Measurements from ENCODE around the gene RBM3.

Gene RBM3

DNA sequence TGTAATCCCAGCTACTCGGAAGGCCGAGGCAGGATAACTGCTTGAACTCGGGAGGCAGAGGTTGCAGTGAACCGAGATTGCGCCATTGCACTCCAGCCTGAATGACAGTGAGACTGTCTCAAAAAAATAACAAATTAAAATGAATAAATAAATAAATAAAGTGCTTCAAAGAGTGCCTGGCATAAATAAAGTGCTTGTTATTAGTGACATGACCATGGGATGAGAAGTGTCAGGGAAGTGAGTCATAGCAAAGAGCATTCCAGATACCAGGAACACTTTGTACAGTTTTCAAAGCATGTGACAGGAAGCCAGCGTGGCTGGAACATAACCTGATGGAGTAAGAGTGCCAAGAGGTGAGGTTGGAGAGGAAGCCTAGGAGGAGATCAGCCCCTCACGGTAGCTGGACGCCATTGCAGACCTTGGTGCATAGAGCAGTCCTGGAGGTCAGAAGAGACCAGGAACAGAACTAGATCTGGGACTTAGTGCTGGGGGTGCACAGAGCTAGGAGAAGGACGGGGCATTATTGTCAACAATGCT lies 17.0 kb downstream of the RBM3 start:
- TF ChIP-seq, protein P1, sequence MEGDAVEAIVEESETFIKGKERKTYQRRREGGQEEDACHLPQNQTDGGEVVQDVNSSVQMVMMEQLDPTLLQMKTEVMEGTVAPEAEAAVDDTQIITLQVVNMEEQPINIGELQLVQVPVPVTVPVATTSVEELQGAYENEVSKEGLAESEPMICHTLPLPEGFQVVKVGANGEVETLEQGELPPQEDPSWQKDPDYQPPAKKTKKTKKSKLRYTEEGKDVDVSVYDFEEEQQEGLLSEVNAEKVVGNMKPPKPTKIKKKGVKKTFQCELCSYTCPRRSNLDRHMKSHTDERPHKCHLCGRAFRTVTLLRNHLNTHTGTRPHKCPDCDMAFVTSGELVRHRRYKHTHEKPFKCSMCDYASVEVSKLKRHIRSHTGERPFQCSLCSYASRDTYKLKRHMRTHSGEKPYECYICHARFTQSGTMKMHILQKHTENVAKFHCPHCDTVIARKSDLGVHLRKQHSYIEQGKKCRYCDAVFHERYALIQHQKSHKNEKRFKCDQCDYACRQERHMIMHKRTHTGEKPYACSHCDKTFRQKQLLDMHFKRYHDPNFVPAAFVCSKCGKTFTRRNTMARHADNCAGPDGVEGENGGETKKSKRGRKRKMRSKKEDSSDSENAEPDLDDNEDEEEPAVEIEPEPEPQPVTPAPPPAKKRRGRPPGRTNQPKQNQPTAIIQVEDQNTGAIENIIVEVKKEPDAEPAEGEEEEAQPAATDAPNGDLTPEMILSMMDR (conservative IDR thresholded peaks at IDR 0.05; ENCODE audit: low read length) = no peak
- peak; percentile 65 for DNase-seq (ENCODE audit: low read depth)
- H3K4me3 ChIP-seq (ENCODE audit: low read length) = no peak overlapping the region

DNA sequence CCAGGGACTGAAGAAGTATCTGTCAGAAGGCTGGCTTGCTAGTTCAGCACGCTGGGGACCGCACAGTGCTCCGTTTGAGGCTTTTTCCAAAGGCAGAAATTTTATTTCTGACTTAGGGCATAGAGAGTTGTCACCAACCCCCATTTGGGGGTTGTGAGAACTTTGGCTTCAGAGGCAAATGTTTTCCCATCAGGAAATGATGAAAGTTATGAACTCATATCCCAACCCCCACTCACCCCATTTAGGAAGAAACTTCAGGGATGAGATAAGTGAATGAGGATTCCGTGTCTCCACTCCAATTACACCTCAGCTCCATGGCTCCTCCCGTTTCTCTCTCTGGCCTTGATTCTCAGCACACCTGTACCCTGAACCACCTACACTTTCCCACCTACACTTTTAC lies 18.7 kb downstream of the RBM3 start:
- DNase-seq (ENCODE audit: low read depth) = no peak
- TF ChIP-seq, protein P1 (conservative IDR thresholded peaks at IDR 0.05; ENCODE audit: low read length) = no peak
- H3K4me3 ChIP-seq (ENCODE audit: low read length) = no peak overlapping the region

DNA sequence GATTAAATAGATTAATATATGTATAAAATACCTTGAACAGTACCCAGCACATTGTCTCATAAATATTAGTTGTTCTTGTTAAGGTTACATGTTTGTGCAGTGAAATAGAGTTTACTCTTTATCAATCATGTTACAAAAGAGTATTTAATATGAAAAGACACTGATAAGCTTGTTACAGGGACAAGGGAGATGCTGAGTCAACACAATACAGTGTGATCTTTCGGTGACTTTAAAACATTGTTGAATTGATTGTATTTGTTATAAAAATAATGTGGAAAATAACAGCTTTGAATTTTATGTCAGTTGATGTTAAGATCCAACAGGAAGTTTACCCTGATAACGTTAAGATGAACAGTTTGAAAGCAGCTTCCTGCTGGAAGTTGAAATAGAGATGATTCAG lies 21.6 kb downstream of the RBM3 start:
- TF ChIP-seq, protein P1 (conservative IDR thresholded peaks at IDR 0.05; ENCODE audit: low read length) = no peak
- H3K4me3 ChIP-seq (ENCODE audit: low read length) = no peak overlapping the region
- DNase-seq (ENCODE audit: low read depth) = no peak

DNA sequence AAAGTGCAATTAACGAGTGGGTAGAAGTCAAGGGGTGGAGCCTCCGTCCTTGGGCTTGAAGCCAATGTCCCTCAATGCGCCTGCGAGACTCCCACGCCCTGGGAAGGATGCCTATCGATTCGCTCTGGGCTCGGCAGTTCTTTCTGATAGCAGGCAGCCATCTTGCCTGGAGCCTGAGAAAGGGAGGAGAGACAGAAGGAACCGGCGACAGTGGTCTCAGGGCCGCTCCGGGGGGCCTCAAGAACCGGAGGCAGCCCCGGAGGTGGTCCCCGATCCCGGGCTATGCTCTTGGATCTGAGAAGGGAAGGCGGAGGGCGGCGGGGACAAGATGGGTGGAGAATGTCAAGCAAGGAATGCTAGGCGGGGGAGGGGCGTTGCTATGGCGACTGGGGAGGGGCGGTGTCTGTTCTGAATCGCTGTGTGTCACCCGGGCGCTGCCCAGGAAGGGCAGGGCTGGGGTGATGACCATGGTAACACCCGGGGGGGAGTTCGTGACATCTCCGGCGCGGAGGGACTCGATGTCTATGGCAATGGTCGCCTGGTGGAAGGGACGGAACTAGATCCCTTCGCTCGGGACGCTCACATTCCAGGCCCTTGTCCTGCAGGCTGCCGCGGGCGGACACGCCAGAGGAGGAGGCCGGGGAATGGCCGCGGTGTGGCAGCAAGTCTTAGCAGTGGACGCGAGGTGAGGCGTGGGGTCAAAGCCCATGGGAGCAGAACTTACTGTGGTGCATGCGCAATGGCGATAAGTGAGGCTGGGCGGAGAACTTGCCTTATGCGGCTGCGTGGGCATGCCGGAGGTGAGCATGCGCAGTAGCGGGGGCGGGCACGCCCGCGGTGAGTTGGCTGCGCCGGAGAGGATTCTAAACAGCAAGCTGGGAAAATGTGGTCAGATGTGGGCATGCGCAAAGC lies 23.3 kb downstream of the RBM3 start, which contains the start of gene WDR13:
Gene WDR13 (plus strand): TSS at position 140 of the 912 bp plus-strand sequence. CDS start 505 bp downstream, at position 645.
- TF ChIP-seq, protein P1 (conservative IDR thresholded peaks at IDR 0.05; ENCODE audit: low read length) = no peak
- peak within 1 kb of the TSS; percentile 81 for H3K4me3 ChIP-seq (ENCODE audit: low read length)
- DNase-seq (ENCODE audit: low read depth) = peak; percentile 94

DNA sequence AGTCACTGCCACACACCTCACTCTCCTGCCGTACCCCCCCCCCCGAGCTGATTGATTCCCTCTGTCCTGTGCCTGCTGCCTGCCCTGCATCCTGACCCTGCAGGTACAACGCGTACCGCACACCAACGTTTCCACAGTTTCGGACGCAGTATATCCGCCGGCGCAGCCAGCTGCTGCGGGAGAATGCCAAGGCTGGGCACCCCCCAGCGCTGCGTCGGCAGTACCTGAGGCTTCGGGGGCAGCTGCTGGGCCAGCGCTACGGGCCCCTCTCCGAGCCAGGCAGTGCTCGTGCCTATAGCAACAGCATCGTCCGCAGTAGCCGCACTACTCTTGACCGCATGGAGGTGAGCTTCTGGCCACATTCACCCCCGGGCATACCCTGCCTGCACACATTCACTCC lies 24.3 kb downstream of the RBM3 start:
- DNase-seq (ENCODE audit: low read depth) = no peak
- TF ChIP-seq, protein P1 (conservative IDR thresholded peaks at IDR 0.05; ENCODE audit: low read length) = no peak
- peak overlapping the region; percentile 81 for H3K4me3 ChIP-seq (ENCODE audit: low read length)

DNA sequence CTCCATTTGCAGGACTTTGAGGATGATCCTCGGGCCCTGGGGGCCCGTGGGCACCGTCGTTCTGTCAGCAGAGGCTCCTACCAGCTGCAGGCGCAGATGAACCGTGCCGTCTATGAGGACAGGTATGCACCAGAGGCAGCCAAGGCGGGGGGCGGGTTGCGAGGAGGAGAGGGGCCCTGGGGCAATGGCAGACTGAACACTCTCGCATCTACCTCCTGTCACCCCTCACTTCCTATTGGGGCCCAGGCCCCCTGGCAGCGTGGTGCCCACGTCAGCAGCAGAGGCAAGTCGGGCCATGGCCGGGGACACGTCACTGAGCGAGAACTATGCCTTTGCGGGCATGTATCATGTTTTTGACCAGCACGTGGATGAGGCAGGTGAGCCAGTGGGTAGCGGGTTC lies 25.1 kb downstream of the RBM3 start:
- TF ChIP-seq, protein P1 (conservative IDR thresholded peaks at IDR 0.05; ENCODE audit: low read length) = no peak
- DNase-seq (ENCODE audit: low read depth) = no peak
- no peak overlapping the region for H3K4me3 ChIP-seq (ENCODE audit: low read length)

DNA sequence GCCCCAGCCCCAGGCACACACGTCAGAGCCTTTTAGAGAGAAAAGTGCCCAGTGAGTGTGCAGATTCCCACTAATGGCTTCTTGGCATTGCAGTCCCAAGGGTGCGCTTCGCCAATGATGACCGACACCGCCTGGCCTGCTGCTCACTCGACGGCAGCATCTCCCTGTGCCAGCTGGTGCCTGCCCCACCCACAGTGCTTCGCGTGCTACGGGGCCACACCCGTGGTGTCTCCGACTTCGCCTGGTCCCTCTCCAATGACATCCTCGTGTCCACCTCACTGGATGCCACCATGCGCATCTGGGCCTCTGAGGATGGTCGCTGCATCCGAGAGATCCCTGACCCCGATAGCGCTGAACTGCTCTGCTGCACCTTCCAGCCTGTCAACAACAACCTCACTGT lies 25.9 kb downstream of the RBM3 start:
- no peak for DNase-seq (ENCODE audit: low read depth)
- TF ChIP-seq, protein P1 (conservative IDR thresholded peaks at IDR 0.05; ENCODE audit: low read length) = no peak
- no peak overlapping the region for H3K4me3 ChIP-seq (ENCODE audit: low read length)
